Keratinocyte (primary cell): ENCODE data around the gene SMARCA4. TPM values are rescaled to one million over a fixed set of nuclear protein-coding genes. Genes with fewer than 3 reads are reported as not detected.

Experiments
- DNase-seq: peaks from one replicate; pipeline ENCODE4 v3.0.0-alpha.2; 2011; ENCODE audit warnings: low read depth, missing footprints, low spot score
- FAIRE-seq: peaks from 2 replicates; lab custom pipeline; 2011; peaks lifted over from hg19 to GRCh38; lab: Jason Lieb, UNC
- H2AFZ ChIP-seq: 2 replicates; pipeline ENCODE4 v1.6.0; 2012; ENCODE audit warnings: low read length, control low read depth, inconsistent platforms; ENCODE audit not compliant: control insufficient read depth
- H3K27ac ChIP-seq: 2 replicates; pipeline ENCODE4 v1.5.1; 2011; ENCODE audit warnings: low read length; ENCODE audit not compliant: control insufficient read depth, insufficient read depth
- H3K27me3 ChIP-seq: 3 replicates; pipeline ENCODE4 v1.6.0; 2011; ENCODE audit warnings: low read length; ENCODE audit not compliant: control insufficient read depth, insufficient read depth; ENCODE audit errors: extremely low read depth
- H3K36me3 ChIP-seq, 2 experiments: 2 replicates in 1 of 2; 3 replicates in 1 of 2; pipeline ENCODE4 v1.5.1; 2011; ENCODE audit warnings: low read length in 2 of 2, mild to moderate bottlenecking in 1 of 2; ENCODE audit not compliant: control insufficient read depth in 2 of 2, insufficient read depth in 2 of 2; ENCODE audit errors: extremely low read depth in 1 of 2
- H3K4me1 ChIP-seq: 3 replicates; pipeline ENCODE4 v1.5.1; 2011; ENCODE audit warnings: low read length; ENCODE audit not compliant: control insufficient read depth, insufficient read depth; ENCODE audit errors: extremely low read depth
- H3K4me2 ChIP-seq: 3 replicates; pipeline ENCODE4 v1.6.0; 2011; ENCODE audit warnings: low read depth, low read length; ENCODE audit not compliant: control insufficient read depth, insufficient read depth; ENCODE audit errors: extremely low read depth
- H3K4me3 ChIP-seq, 3 experiments: fragments of 200-600 bp in 1 of 3; sonication (generic) in 1 of 3; 2 replicates in 2 of 3; 3 replicates in 1 of 3; pipeline ENCODE4 v1.5.1; 2011 to 2016; ENCODE audit warnings: low read length in 3 of 3, mild to moderate bottlenecking in 3 of 3, control low read depth in 2 of 3, inconsistent platforms in 1 of 3, low read depth in 1 of 3, mixed read lengths in 1 of 3, mixed run types in 1 of 3, moderate library complexity in 1 of 3; ENCODE audit not compliant: control insufficient read depth in 2 of 3, insufficient read depth in 2 of 3; ENCODE audit errors: extremely low read depth in 1 of 3
- H3K79me2 ChIP-seq: 2 replicates; pipeline ENCODE4 v1.6.0; 2012; ENCODE audit warnings: low read length; ENCODE audit not compliant: control insufficient read depth, insufficient read depth
- H3K9ac ChIP-seq: 3 replicates; pipeline ENCODE4 v1.6.0; 2011; ENCODE audit warnings: low read length; ENCODE audit not compliant: control insufficient read depth, insufficient read depth; ENCODE audit errors: extremely low read depth
- H3K9me1 ChIP-seq: 3 replicates; pipeline ENCODE4 v1.6.0; 2011; ENCODE audit warnings: low read length; ENCODE audit not compliant: control insufficient read depth, insufficient read depth; ENCODE audit errors: extremely low read depth
- H3K9me3 ChIP-seq: 2 replicates; pipeline ENCODE4 v1.5.1; 2012; ENCODE audit warnings: low read depth, low read length; ENCODE audit not compliant: control insufficient read depth
- H4K20me1 ChIP-seq: 3 replicates; pipeline ENCODE4 v1.6.0; 2011; ENCODE audit warnings: low read length; ENCODE audit not compliant: control insufficient read depth, insufficient read depth; ENCODE audit errors: extremely low read depth
- CTCF ChIP-seq, 3 experiments: IDR thresholded peaks in 1 of 3; conservative IDR thresholded peaks in 1 of 3; optimal IDR thresholded peaks in 1 of 3; 2 replicates in 2 of 3; 3 replicates in 1 of 3; pipeline versions ENCODE3 to v1.5.1; 2011; ENCODE audit warnings: low read length in 3 of 3, mild to moderate bottlenecking in 3 of 3, moderate library complexity in 2 of 3, control low read depth in 1 of 3, inconsistent platforms in 1 of 3; ENCODE audit not compliant: insufficient read depth in 2 of 3; ENCODE audit errors: extremely low read depth in 1 of 3
- EZH2 ChIP-seq: IDR thresholded peaks from one replicate; pipeline ENCODE4 v1.6.1; 2012; ENCODE audit warnings: inconsistent platforms, mild to moderate bottlenecking, low read length, moderate library complexity
- dilution Hi-C: fragments of 300-500 bp; cut with MboI; formaldehyde crosslinking; loops from one replicate; pipeline ENCODE4 v1.7.0; 2020; ENCODE audit warnings: low sequenced_read_pairs; ENCODE audit not compliant: extremely low pct_ligation_motif_present
- polyA plus RNA-seq, 5 experiments: library from polyadenylated mRNA; depleted of rRNA in 3 of 5; stranded (reverse) in 3 of 5; stranded (forward) in 1 of 5; unstranded in 1 of 5; fragments of >200 nt; gene quantifications; 1 replicate in 1 of 5; 2 replicates in 3 of 5; 3 replicates in 1 of 5; pipeline versions ENCODE4 v1.2.1 to v1.2.3, GENCODE V29; 2011 to 2012; ENCODE audit warnings: missing spikeins in 2 of 5, low read depth in 1 of 5, low replicate concordance in 1 of 5

SMARCA4 gene
- polyA plus RNA-seq, 1 donor (not counting 4 experiments of a cell fraction or from before 2014, with no cell fraction given) = 33.1 TPM

DNA sequence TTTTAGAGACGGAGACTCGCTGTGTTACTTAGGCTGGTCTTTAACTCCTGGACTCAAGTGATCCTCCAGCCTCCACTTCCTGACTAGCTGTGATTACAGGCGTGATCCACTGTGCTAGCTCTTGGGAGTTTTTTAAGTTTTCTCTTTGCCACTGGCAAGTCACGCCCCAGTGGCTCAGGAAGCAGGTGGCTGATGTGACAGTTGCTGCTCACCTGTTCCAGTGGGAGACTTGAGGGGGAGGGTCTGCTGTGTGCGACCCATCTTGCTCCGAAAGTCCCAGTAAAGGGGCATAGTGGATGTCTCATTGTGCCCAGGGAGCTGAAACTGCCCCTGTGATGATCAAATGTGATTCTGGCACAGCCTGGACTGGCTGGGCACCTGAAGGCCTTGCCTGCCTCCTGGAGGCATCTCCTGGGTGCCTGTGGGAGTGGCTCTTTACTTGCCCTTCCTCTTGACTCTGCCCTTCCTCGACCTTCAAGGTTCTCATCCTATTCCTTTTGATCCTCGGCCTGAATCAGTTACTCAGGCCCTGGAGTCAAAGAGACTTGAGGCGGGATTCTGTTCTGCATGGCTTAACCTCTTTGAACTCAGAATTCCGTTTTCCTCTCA lies 7.8 kb downstream of the SMARCA4 start:
- no peak overlapping the region for H3K27ac ChIP-seq

GRCh38 chr19:10971107-10971726 lies 10.4 kb downstream of the SMARCA4 start:
- Histone ChIP-seq H4K20me1 (peaks cover 25% of the 10 kb centered on the region), H3K79me2 (peaks cover 87% of the 10 kb centered on the region), H3K27ac (no peak overlapping the region), H3K9ac (no peak overlapping the region), H3K36me3 (no peaks in the 10 kb centered on the region), H3K9me3 (no peaks in the 10 kb centered on the region), H2AFZ (no peak overlapping the region), H3K27me3 (no peaks in the 10 kb centered on the region), H3K4me1 (peaks cover 8% of the 10 kb centered on the region), H3K9me1 (peaks cover 12% of the 10 kb centered on the region), H3K4me3 (no peak overlapping the region), H3K4me2 (no peak overlapping the region)
- dilution Hi-C loops = no loop called here
- FAIRE-seq = no peak
- DNase-seq = no peak
- TF ChIP-seq CTCF (optimal IDR thresholded peaks at IDR 0.05 in 1 of 3, IDR thresholded peaks at IDR 0.05 in 1 of 3, conservative IDR thresholded peaks at IDR 0.05 in 1 of 3; ENCODE audit: extremely low read depth in 1 of 3, insufficient read depth in 2 of 3, low read length in 3 of 3) (no peak), EZH2 (no peak)

More for the DNA sequence above, 7.8 kb downstream of the SMARCA4 start:
- TF ChIP-seq CTCF (optimal IDR thresholded peaks at IDR 0.05 in 1 of 3, IDR thresholded peaks at IDR 0.05 in 1 of 3, conservative IDR thresholded peaks at IDR 0.05 in 1 of 3; ENCODE audit: extremely low read depth in 1 of 3, insufficient read depth in 2 of 3, low read length in 3 of 3) (peak; percentile 8 to 32 (median 22)), EZH2 (no peak)
- Histone ChIP-seq H3K4me3 (no peak overlapping the region), H2AFZ (no peak overlapping the region), H3K9me3 (no peaks in the 10 kb centered on the region), H3K79me2 (peaks cover 85% of the 10 kb centered on the region), H3K27me3 (no peaks in the 10 kb centered on the region), H3K9me1 (peaks cover 8% of the 10 kb centered on the region), H3K36me3 (peaks cover 0 to 3% of the 10 kb centered on the region in 2 experiments), H3K9ac (no peak overlapping the region), H4K20me1 (peaks cover 28% of the 10 kb centered on the region), H3K4me1 (peaks cover 2% of the 10 kb centered on the region), H3K4me2 (no peak overlapping the region)
- dilution Hi-C loops = no loop called here
- no peak for DNase-seq
- no peak for FAIRE-seq
